SK-N-SH (cell line): ENCODE results near the gene EEFSEC. TPM values are rescaled to one million over a fixed set of nuclear protein-coding genes. Genes with fewer than 3 reads are reported as not detected.

ENCODE experiments used
- CTCF ChIA-PET: fragments of 300-600, 350-600 bp; formaldehyde crosslinking; extraction: SDS; loops from one replicate; lab custom pipeline; 2021; lab: Yijun Ruan, JAX
- POLR2A ChIA-PET: fragments of 350-600 bp; sonication (Branson Sonifier 250); formaldehyde crosslinking; extraction: SDS; loops from one replicate; lab custom pipeline; 2020; ENCODE audit warnings: antibody characterized with exemption, inconsistent platforms; lab: Yijun Ruan, JAX
- DNase-seq: peaks from one replicate; pipeline ENCODE4 v3.0.0; 2012
- H2AFZ ChIP-seq: fragments of 200-600 bp; sonication (generic); 2 replicates; pipeline ENCODE4 v1.8.1; 2016; ENCODE audit warnings: antibody characterized with exemption, mild to moderate bottlenecking, low read depth
- H3F3A ChIP-seq: fragments of 200-600 bp; sonication (generic); replicated peaks from 2 replicates; pipeline ENCODE3; 2016; ENCODE audit warnings: antibody characterized with exemption, mild to moderate bottlenecking; ENCODE audit not compliant: insufficient read depth
- H3K27ac ChIP-seq, 2 experiments: fragments of 200-500 bp in 1 of 2; fragments of 200-600 bp in 1 of 2; sonication (Bioruptor generic) in 1 of 2; sonication (generic), shearing (Covaris generic) in 1 of 2; 2 replicates each; pipeline versions ENCODE4 v1.5.1 to v1.6.1; 2014 to 2016; ENCODE audit warnings: low read depth in 2 of 2, inconsistent platforms in 1 of 2, low read length in 1 of 2, mild to moderate bottlenecking in 1 of 2, mixed read lengths in 1 of 2
- H3K27me3 ChIP-seq: fragments of 200-600 bp; sonication (generic), shearing (Covaris generic); 2 replicates; pipeline ENCODE4 v1.6.1; 2016; ENCODE audit warnings: mixed run types; ENCODE audit not compliant: insufficient read depth
- H3K36me3 ChIP-seq, 2 experiments: fragments of 200-500 bp in 1 of 2; fragments of 200-600 bp in 1 of 2; sonication (Bioruptor generic) in 1 of 2; sonication (generic) in 1 of 2; replicated peaks in 1 of 2; 2 replicates each; pipeline versions ENCODE3 to v1.5.1; 2014 to 2016; ENCODE audit warnings: low read length in 1 of 2, mild to moderate bottlenecking in 1 of 2; ENCODE audit not compliant: insufficient read depth in 2 of 2, control insufficient read depth in 1 of 2
- H3K4me1 ChIP-seq, 2 experiments: fragments of 200-500 bp in 1 of 2; fragments of 200-600 bp in 1 of 2; sonication (Bioruptor generic) in 1 of 2; sonication (generic), shearing (Covaris generic) in 1 of 2; 2 replicates each; pipeline versions ENCODE4 v1.5.1 to v1.6.1; 2014 to 2016; ENCODE audit warnings: low read depth in 1 of 2, low read length in 1 of 2, mixed run types in 1 of 2; ENCODE audit not compliant: insufficient read depth in 2 of 2, control insufficient read depth in 1 of 2
- H3K4me2 ChIP-seq: fragments of 200-600 bp; sonication (generic), shearing (Covaris generic); 2 replicates; pipeline ENCODE4 v1.6.1; 2017; ENCODE audit warnings: mixed run types
- H3K4me3 ChIP-seq, 2 experiments: fragments of 200-500 bp in 1 of 2; fragments of 200-600 bp in 1 of 2; sonication (Bioruptor generic) in 1 of 2; sonication (generic), shearing (Covaris generic) in 1 of 2; 2 replicates each; pipeline versions ENCODE4 v1.5.1 to v1.8.1; 2014 to 2016; ENCODE audit warnings: low read depth in 2 of 2, inconsistent platforms in 1 of 2, low read length in 1 of 2, mild to moderate bottlenecking in 1 of 2, mixed read lengths in 1 of 2, moderate library complexity in 1 of 2
- H3K79me2 ChIP-seq: fragments of 200-600 bp; sonication (generic); 2 replicates; pipeline ENCODE4 v1.8.1; 2017; ENCODE audit warnings: mild to moderate bottlenecking; ENCODE audit not compliant: insufficient read depth
- H3K9ac ChIP-seq: fragments of 200-600 bp; sonication (generic); 2 replicates; pipeline ENCODE4 v1.6.1; 2017; ENCODE audit warnings: mixed run types
- H3K9me2 ChIP-seq: fragments of 200-600 bp; sonication (generic); 2 replicates; pipeline ENCODE4 v1.6.1; 2017; ENCODE audit warnings: mixed run types
- H3K9me3 ChIP-seq: fragments of 200-600 bp; sonication (generic); 2 replicates; pipeline ENCODE4 v1.6.1; 2017; ENCODE audit warnings: mixed run types, mild to moderate bottlenecking, moderate library complexity
- H4K20me1 ChIP-seq: fragments of 200-600 bp; sonication (generic); 2 replicates; pipeline ENCODE4 v1.6.1; 2017; ENCODE audit warnings: mild to moderate bottlenecking, mixed run types; ENCODE audit not compliant: insufficient read depth
- CHD2 ChIP-seq: fragments of 150-350 bp; IDR thresholded peaks from 2 replicates; pipeline ENCODE4 v1.6.1; 2018; ENCODE audit warnings: low read length; ENCODE audit not compliant: partially characterized antibody
- ELF1 ChIP-seq: IDR thresholded peaks from 2 replicates; pipeline ENCODE4 v1.4.0; 2012
- EP300 ChIP-seq, 2 experiments: IDR thresholded peaks; 2 replicates each; pipeline versions ENCODE4 v1.4.0 to v1.6.1; 2012; ENCODE audit warnings: borderline replicate concordance in 1 of 2, low read depth in 1 of 2, low read length in 1 of 2
- FOSL2 ChIP-seq: IDR thresholded peaks from 2 replicates; pipeline ENCODE4 v1.4.0; 2012; ENCODE audit warnings: low read depth, mild to moderate bottlenecking, moderate library complexity, borderline replicate concordance
- FOXJ3 ChIP-seq: sonication (generic); formaldehyde crosslinking; IDR thresholded peaks from 2 replicates; pipeline ENCODE4 v1.5.1; 2020; ENCODE audit warnings: mild to moderate bottlenecking, missing genetic modification reagents
- FOXM1 ChIP-seq: IDR thresholded peaks from 2 replicates; pipeline ENCODE4 v1.4.0; 2012; ENCODE audit warnings: low read depth, mild to moderate bottlenecking
- GABPA ChIP-seq: IDR thresholded peaks from 2 replicates; pipeline ENCODE4 v1.4.0; 2012; ENCODE audit warnings: low read depth, mild to moderate bottlenecking
- GATA2 ChIP-seq: sonication (generic); formaldehyde crosslinking; IDR thresholded peaks from 2 replicates; pipeline ENCODE4 v1.5.0; 2020; ENCODE audit warnings: mild to moderate bottlenecking, missing genetic modification reagents
- JUND ChIP-seq: IDR thresholded peaks from 2 replicates; pipeline ENCODE4 v1.4.0; 2012
- MEF2A ChIP-seq: IDR thresholded peaks from 2 replicates; pipeline ENCODE4 v1.4.0; 2012; ENCODE audit warnings: low read depth, borderline replicate concordance
- MXI1 ChIP-seq: IDR thresholded peaks from 2 replicates; pipeline ENCODE4 v1.6.1; 2012; ENCODE audit warnings: mild to moderate bottlenecking, low read depth, low read length, improper control_type of control experiment
- NFIC ChIP-seq: IDR thresholded peaks from 2 replicates; pipeline ENCODE4 v1.4.0; 2012; ENCODE audit warnings: borderline replicate concordance
- POLR2AphosphoS5 ChIP-seq: IDR thresholded peaks from 2 replicates; pipeline ENCODE4 v1.6.1; 2012; ENCODE audit warnings: low read depth, low read length
- RAD21 ChIP-seq: IDR thresholded peaks from 2 replicates; pipeline ENCODE4 v1.6.1; 2012; ENCODE audit warnings: mild to moderate bottlenecking, low read length
- RFX5 ChIP-seq: IDR thresholded peaks from 2 replicates; pipeline ENCODE4 v1.6.1; 2012; ENCODE audit warnings: mild to moderate bottlenecking, improper control_type of control experiment, low read length
- SIN3A ChIP-seq: IDR thresholded peaks from 2 replicates; pipeline ENCODE4 v1.6.1; 2012; ENCODE audit warnings: low read depth, mild to moderate bottlenecking, low read length, moderate library complexity, borderline replicate concordance
- TAF1 ChIP-seq: IDR thresholded peaks from 2 replicates; pipeline ENCODE4 v1.6.1; 2012; ENCODE audit warnings: low read depth, mild to moderate bottlenecking, low read length, moderate library complexity, borderline replicate concordance
- TCF12 ChIP-seq: IDR thresholded peaks from 2 replicates; pipeline ENCODE4 v1.4.0; 2012
- USF2 ChIP-seq: fragments of 150-350 bp; IDR thresholded peaks from 2 replicates; pipeline ENCODE4 v1.6.1; 2017; ENCODE audit warnings: antibody characterized with exemption, low read length, low read depth, borderline replicate concordance
- WGBS: methylation state at CpG from one replicate; pipeline ENCODE4 v1.1.6; 2017; ENCODE audit warnings: low lambda C conversion rate; 5-methylcytosine and 5-hydroxymethylcytosine counted together
- polyA plus RNA-seq, 3 experiments: library from polyadenylated mRNA; depleted of rRNA; stranded (reverse); fragments of >200 nt; gene quantifications; 2 replicates each; pipeline ENCODE4 v1.2.3, GENCODE V29; 2012
- TF ChIP-seq, protein P1 (sequence below): fragments of 150-350 bp; IDR thresholded peaks from 2 replicates; pipeline ENCODE4 v1.6.1; 2016; ENCODE audit warnings: mild to moderate bottlenecking, low read depth, low read length

The EEFSEC gene
- polyA plus RNA-seq, 1 of the 3 experiments (the other 2 are of a cell fraction), result 12.4 TPM

GRCh38 chr3:128315313-128315712 is 162.0 kb downstream of the EEFSEC start:
- Histone ChIP-seq H2AFZ (no peak overlapping the region), H3K9me2 (no peaks in the 10 kb centered on the region), H3K36me3 (peaks cover 0 to 2% of the 10 kb centered on the region in 2 experiments), H3K9ac (no peak overlapping the region), H3K79me2 (no peaks in the 10 kb centered on the region), H3K4me1 (peaks cover 0 to 55% of the 10 kb centered on the region in 2 experiments; a peak in 2 of 4 replicates), H3K4me3 (no peak overlapping the region), H4K20me1 (no peaks in the 10 kb centered on the region), H3K27me3 (no peaks in the 10 kb centered on the region), H3K27ac (peak overlapping the region in 1 of 2 experiments; percentile 43; a peak in 2 of 4 replicates), H3K4me2 (no peak overlapping the region), H3K9me3 (no peaks in the 10 kb centered on the region), H3F3A (no peaks in the 10 kb centered on the region)
- 67% methylated on average over 2 of the region's 2 CpGs for WGBS
- CTCF ChIA-PET, result interaction anchor here (1.1 kb wide), 2 partner anchors 8 to 12 kb away, joined by 3 read pairs; no protein-coding TSS in a partner anchor
- TF ChIP-seq, protein P1, sequence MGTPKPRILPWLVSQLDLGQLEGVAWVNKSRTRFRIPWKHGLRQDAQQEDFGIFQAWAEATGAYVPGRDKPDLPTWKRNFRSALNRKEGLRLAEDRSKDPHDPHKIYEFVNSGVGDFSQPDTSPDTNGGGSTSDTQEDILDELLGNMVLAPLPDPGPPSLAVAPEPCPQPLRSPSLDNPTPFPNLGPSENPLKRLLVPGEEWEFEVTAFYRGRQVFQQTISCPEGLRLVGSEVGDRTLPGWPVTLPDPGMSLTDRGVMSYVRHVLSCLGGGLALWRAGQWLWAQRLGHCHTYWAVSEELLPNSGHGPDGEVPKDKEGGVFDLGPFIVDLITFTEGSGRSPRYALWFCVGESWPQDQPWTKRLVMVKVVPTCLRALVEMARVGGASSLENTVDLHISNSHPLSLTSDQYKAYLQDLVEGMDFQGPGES, result no peak
- TF ChIP-seq CHD2 (no peak), GABPA (no peak), USF2 (no peak), TCF12 (no peak), RFX5 (no peak), SIN3A (no peak), GATA2 (CRISPR knock-in tag) (no peak), EP300 (IDR thresholded peaks at IDR 0.05; ENCODE audit: borderline replicate concordance in 1 of 2, low read depth in 1 of 2, low read length in 1 of 2) (no peak), NFIC (no peak), MEF2A (no peak), JUND (no peak), RAD21 (no peak), FOXJ3 (CRISPR knock-in tag) (no peak), TAF1 (no peak), POLR2AphosphoS5 (no peak)
- POLR2A ChIA-PET, result no interaction called here
- DNase-seq, result no peak

DNA sequence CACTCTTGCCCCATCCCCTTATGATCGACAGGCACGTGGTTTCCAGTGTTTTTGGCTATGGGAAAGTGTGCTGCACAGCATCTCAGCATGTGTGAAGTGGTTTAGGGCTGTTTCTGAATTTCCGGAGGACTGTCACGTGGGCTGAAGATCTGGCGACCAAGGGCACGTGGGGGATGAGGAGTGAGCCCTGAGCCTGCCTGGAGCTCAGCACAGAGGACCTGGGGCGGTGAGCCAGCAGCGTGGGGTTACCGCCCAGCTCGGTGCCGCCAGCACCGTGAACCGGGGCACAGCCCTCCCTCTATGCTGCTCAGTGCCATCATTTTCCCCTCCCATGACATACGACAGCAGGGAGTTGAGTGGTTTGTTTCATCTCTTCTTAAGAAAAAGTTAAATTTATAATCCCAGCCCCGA is 163.2 kb downstream of the EEFSEC start:
- Histone ChIP-seq H3K9me2 (no peaks in the 10 kb centered on the region), H4K20me1 (no peaks in the 10 kb centered on the region), H3K27ac (peak overlapping the region in 1 of 2 experiments; percentile 98; a peak in 2 of 4 replicates), H3F3A (no peaks in the 10 kb centered on the region), H3K9me3 (no peaks in the 10 kb centered on the region), H3K36me3 (peaks cover 0 to 2% of the 10 kb centered on the region in 2 experiments), H3K27me3 (no peaks in the 10 kb centered on the region), H3K4me3 (no peak overlapping the region), H3K9ac (no peak overlapping the region)
- no peak for DNase-seq
- ChIA-PET CTCF (interaction anchor here (0.9 to 1.7 kb wide), 2 partner anchors 9 to 89 kb away, joined by 4 to 5 read pairs; no protein-coding TSS in a partner anchor), POLR2A (interaction anchor here (0.6 kb wide), 1 partner anchor 80 kb away, joined by 3 read pairs; no protein-coding TSS in a partner anchor)
- WGBS, result 94% methylated on average over 8 of the region's 15 CpGs
- TF ChIP-seq FOXM1 (no peak), RFX5 (no peak), MXI1 (no peak), NFIC (no peak), ELF1 (no peak), SIN3A (no peak), JUND (no peak), FOSL2 (no peak)
- TF ChIP-seq, protein P1, result no peak
- TF ChIP-seq, all 33 proteins: peak for 0
- H2AFZ ChIP-seq, result no peak overlapping the region
- H3K79me2 ChIP-seq, result no peaks in the 10 kb centered on the region
- no peak overlapping the region for H3K4me2 ChIP-seq
- peaks cover 0 to 67% of the 10 kb centered on the region in 2 experiments; a peak in 2 of 4 replicates for H3K4me1 ChIP-seq
